IPS DF 19.7 (cell line): ENCODE measurements around the gene MTA3.
"Not testable (repeated sequence)": the region's sequence is repeated elsewhere in the genome, so short reads cannot be mapped to it uniquely, and the experiment has no call there.

ENCODE experiments used
- DNase-seq: peaks from one replicate; pipeline ENCODE4 v3.0.0-alpha.2; 2013; ENCODE audit warnings: low read depth, low spot score

Gene MTA3

GRCh38 chr2:42663106-42663780 lies 94.8 kb downstream of the MTA3 start:
- DNase-seq: peak; percentile 45

GRCh38 chr2:42663828-42664227 lies 95.4 kb downstream of the MTA3 start:
- DNase-seq: no peak

DNA sequence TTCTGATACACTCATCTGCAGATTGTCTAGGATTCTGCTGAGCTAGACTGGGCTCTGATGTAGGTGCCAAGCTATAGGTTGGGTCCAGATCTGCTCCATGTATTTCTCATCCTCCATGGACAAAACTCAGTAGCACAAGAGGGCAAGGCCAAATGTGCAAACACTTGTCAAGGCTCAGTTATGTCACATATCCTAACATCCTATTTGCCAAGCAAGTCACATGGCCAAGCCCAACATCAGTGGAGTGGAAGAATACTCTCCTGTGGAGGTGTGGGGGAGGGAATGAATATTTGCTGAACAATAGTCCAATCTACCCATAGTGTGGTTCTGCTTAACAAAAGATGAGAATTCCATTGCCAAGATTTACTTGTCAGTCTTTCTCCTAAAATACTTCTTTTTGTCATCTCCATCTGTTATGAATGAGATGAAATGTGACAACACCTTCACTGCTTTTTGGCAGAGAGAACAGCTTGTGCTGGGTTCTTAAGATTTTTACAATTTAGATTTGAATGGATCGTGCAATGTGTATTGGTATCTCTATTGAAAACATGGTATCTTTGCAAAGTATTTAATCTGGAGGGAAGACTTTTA lies 105.7 kb downstream of the MTA3 start:
- DNase-seq: no peak

GRCh38 chr2:42675815-42676214 lies 107.4 kb downstream of the MTA3 start:
- no peak for DNase-seq

- DNase-seq: no peak
Observed at GRCh38 chr2:42685303-42685702, 116.9 kb downstream of the MTA3 start.

DNA sequence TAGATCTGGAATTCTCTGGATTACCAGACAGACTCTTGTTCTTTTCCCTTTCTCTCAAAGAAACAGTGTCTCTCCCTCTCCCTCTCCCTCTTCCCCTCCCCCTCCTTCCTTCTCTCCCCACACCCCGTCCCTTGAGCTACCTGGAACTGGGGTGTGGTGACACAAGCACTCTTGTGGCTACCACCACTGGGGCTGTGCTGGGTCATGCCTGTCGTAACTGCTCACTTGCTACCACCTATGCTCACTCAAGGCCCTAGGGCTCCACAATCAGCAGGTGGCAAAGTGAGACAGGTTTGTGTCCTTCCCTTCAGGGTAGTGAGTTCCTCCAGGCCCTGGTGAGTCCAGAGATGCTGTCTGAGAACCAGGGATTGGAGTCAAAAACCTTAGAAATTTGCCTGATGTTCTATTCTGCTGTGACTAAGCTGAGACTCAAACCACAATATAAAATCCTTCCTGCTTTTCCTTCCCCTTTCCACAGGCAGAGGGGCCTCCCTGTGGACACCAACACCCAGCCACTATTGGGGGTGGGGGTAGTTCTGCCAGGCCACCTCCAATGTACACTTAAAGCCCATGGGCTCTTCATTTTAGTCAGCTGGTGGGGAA lies 124.7 kb downstream of the MTA3 start:
- no peak for DNase-seq

- no peak for DNase-seq
Observed at GRCh38 chr2:42693688-42694479, 125.5 kb downstream of the MTA3 start.

DNA sequence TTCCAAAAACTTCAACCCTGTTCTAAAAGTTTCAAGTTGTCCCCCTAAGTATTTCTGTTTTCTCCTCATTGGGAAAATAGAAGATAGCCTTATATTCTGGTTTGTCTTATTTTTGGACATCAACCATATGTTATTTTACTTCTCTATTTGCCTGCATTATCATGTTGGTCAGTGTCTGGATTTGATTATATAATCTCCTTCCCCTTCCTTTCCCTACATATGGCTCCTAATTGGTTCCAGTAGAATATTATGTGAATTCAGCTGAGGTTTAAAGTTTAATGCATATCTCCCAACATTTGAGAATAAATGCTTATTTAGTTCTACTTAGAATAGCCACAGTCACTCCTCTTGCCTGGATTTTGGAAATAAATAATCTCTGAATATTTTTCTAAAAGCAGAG lies 128.6 kb downstream of the MTA3 start:
- no peak for DNase-seq

- no peak for DNase-seq
Observed at GRCh38 chr2:42698940-42699339, 130.5 kb downstream of the MTA3 start.

DNA sequence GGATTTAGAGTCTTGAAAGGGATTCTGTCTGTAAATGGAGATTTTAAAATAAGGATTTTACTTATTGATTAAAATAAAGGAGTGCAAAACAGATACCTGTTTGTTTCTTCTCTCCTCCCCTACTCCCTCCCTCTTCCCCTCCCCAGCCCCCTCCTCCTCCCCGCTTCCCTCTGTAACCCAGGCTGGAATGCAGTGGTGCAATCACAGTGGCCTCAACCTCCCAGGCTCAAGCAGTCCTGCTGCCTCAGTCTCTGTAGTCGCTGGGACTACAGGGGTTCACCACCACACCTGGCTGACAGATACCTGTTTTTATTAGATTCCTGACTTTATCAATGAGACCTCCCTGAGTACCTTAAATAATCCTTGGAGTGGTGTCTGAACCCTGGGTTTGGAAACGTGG lies 138.4 kb downstream of the MTA3 start:
- DNase-seq: peak; percentile 25

DNA sequence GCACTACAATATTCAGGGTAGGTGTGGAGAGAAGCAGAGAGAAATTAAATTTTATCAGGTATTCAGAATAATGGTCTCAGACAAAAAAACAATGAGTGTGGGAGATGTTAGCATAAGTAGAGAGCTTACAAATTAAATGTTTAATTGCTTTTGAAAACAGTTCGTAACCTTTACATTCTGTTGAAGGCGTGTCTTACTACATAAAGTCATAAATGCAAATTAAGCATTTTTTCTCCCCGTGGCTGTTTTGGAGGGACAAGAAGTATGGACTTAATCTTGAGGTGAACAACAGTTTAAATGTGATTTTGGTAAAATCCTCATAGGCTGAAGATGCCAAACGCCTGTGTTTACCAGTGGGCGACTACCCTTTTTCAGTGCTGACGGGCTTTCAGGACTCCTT lies 139.7 kb downstream of the MTA3 start:
- no peak for DNase-seq

GRCh38 chr2:42711896-42712295 lies 143.5 kb downstream of the MTA3 start:
- no peak for DNase-seq

DNA sequence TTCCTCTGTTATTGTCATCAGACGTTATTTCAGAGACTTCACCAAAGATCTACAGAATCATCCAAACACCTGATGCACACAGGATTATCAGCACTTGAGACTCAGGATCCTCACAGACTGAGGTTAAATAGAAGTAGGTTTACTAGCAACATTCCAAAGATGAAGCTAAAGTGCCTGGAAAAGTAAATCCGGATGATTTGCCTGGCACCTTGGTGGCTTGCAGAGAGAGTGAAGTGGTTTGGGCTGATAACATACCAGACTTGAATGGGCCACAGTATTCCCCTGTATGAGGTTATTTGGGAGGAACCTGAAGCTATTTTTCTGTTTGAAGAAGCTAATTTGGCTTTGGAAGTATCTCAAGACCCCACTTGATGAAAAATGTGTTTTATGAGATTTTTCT lies 144.5 kb downstream of the MTA3 start:
- no peak for DNase-seq

- no peak for DNase-seq
Observed at GRCh38 chr2:42713920-42714319, 145.5 kb downstream of the MTA3 start.

DNA sequence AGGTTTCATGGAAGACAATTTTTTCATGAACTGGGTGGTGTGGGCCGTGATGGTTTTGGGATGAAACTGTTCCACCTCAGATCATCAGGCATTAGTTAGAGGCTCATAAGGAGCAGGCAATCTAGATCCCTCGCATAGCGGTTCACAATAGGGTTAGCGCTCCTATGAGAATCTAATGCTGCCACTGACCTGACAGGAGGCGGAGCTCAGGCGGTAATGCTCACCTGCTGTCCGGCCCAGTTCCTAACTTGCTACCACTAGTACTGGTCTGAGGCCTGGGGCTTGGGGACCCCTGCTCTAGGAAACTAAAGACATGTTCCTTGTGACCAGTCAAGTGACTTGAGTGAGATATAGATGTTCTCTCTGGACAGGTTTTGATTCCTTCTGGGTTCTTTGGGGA lies 146.3 kb downstream of the MTA3 start:
- DNase-seq: no peak

GRCh38 chr2:42721898-42722297 lies 153.5 kb downstream of the MTA3 start:
- no peak for DNase-seq

DNA sequence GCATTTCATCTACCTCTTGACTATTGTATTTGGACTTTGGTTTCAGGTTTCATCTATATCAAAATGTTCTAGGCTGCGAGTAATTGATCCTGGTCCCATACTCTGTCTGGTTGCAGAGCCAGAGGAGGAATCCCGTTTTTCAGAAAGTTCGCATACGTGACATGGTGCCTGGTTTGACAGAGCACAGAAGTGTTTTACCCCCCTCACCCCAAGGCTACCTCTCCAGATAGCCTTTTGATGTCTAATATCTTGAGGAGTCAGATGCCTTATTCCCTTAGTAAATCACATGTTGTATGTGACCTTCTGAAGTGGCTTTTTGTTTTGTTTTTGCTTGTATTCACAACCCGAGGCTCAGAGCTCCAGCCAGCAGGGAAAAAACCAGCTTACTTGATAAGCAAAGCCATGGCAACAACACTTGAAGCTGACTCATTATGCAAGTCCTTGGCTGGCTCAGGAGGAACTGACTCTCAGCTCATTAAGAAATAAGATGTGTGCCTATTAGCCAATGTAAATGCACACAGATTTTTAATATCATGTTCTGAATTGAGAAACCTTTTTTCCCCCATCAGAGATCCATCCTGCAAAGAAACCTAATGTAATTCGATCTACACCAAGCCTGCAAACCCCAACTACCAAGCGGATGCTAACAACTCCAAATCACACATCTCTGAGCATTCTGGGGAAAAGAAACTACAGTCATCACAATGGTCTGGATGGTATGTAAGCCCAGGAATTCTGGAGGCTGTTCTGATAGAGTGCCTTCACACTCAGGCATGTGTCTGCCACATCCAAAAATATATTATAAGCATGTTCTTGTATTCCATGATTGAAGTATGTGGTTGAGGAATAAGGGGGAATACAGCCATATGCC lies 154.1 kb downstream of the MTA3 start:
- DNase-seq: no peak

DNA sequence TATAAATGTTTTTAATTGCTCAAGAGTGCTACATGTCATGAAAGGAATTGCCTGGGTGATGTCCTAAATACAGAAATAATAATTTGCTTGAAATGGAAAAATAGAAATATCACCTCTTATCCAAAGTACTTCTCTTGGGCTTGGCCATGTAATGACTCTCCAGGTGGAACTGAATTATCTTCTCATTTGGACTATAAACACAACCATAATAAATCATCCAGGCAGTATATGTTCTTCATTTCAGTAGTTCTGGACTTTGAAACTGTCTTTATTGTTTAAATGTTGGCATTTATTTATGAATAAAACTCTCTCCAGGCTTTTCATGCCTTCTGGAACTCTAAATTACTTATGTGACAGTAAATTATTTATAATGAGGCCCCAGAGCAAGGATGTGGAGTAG lies 155.0 kb downstream of the MTA3 start:
- DNase-seq: no peak

DNA sequence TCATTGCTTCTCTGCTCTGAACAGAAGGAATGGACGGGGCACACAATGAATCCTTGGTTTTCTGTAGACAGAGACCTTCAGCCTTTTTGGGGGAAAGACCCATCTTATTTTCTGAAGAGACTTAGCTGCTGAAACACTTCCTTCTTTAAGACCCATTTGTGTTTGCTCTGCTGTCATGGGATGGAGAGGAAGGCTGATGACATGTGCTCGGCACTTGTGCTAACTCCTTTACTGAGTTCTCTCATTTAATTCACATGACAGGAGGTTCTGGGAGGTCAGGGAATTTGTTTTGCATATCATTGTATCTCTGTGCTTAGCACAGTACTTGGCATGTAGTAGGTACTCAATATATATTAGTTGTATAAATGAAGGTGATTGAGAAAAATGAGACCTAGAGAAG lies 156.5 kb downstream of the MTA3 start:
- DNase-seq: no peak

GRCh38 chr2:42725657-42726056 lies 157.2 kb downstream of the MTA3 start:
- no peak for DNase-seq

DNA sequence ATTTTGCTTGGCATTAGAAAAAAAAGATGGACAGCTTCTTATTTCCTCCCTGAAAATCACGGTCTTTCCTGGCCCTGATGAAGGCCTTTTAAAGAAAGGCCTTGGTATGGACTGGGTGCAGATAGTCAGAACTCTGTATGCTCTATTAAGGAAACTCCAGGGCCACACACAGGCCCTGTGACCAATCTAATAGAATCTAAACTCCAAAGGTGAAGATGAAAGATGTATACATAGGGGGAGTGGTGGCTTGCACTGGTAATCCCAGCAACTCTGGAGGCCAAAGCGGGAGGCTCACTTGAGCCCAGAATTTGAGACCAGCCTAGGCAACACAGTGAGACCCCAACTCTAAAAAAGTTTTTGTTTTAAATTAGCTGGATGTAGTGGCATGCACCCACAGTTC lies 158.2 kb downstream of the MTA3 start:
- no peak for DNase-seq

- not testable (repeated sequence) for DNase-seq
Observed at GRCh38 chr2:42731316-42731715, 162.9 kb downstream of the MTA3 start.
